HuH-7 (cell line): ENCODE data around the gene IPCEF1.

Experiments
- DNase-seq: peaks from one replicate; pipeline ENCODE4 v3.0.0; 2011; ENCODE audit warnings: low spot score

IPCEF1 gene, protein sequence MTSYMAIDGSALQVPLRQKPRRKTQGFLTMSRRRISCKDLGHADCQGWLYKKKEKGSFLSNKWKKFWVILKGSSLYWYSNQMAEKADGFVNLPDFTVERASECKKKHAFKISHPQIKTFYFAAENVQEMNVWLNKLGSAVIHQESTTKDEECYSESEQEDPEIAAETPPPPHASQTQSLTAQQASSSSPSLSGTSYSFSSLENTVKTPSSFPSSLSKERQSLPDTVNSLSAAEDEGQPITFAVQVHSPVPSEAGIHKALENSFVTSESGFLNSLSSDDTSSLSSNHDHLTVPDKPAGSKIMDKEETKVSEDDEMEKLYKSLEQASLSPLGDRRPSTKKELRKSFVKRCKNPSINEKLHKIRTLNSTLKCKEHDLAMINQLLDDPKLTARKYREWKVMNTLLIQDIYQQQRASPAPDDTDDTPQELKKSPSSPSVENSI

DNA sequence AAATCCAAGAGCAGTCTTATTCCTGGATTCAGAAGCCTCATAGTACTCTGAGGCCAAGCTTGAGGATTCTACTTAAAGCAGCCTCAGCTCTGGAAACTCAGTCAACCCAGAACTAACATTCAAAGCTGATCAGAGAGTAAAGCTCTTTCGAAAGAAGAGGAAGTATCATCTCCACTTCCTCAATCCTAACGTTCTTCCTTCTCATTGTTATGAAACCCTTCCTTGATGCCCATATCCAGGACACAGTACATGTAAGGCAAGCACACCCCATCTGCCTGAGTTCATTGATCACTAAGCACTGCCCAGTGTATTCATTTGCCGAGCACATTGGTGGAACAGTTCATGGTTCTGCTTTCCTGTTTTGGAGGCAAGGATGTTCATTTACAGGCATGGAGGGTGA is at the start of gene IPCEF1:
Gene IPCEF1, minus strand, starts transcription at position 114 of the 400 bp plus-strand sequence. CDS start 90,856 bp downstream, outside the sequence.
- no peak for DNase-seq

DNA sequence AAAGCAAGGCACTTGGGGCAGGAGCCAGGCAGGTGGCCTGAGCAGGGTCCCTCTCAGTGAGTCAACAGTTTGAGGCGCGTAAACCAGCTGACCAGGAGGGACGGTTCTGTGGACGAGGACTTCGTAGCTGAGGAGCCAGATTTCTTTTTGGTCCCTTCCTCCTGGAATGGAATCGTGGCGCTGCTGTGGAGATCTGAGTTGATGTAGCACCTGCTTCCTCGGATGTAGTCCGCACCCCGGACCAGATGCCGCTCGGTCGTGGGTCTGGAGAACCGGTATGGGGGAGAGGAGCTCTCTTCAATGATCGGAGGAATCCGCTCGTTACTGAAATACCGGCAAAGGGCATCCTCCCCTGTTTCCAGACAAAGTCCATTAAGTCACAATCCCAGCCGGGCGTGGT is 49.7 kb upstream of the IPCEF1 start:
- DNase-seq, result no peak

DNA sequence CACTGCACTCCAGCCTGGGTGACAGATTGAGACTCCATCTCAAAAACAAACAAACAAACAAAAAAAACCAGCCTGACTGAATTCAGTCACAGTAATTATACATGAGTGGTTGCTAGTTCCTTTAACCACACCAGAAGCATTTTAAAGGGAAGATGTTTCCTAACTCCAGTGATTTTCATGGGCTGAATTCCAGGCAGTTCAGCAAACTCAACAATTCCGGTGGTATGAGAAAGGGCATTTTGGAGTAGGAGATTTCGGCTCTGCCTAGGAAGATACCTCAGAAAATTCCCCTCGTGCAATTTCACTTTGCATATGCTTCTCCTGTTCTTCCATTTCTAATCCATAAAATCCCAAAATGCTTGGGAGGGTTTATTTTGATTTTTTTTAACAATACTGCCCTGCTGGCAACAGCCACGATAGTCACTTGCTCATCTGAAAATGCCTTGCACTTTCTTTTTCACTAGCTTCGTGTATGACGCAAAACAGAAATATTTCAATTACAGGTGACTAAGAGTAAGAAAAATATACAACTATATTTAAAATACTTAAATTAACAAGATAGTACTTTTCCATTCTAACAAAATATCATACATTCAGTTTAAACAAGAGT is 48.3 kb upstream of the IPCEF1 start:
- DNase-seq, result no peak

DNA sequence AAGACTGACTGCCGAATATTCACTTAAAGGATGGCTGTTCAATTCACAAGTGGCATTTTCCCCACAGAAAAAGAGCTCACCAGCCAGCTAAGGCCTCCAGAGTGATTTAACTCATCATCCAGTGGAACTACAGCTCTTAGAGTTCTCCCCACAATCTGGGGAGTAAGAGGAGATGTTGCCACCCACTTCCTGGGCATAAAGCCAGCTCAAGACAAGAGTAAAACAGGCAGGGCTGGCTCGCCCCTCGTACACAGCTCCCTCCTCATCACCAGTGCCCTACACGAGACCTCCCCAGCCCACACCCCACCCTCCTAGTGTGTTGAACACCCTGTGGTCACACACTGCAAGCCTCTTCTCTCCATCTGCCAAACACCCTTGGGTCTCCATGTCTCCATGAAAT is 47.2 kb upstream of the IPCEF1 start:
- DNase-seq, result no peak

DNA sequence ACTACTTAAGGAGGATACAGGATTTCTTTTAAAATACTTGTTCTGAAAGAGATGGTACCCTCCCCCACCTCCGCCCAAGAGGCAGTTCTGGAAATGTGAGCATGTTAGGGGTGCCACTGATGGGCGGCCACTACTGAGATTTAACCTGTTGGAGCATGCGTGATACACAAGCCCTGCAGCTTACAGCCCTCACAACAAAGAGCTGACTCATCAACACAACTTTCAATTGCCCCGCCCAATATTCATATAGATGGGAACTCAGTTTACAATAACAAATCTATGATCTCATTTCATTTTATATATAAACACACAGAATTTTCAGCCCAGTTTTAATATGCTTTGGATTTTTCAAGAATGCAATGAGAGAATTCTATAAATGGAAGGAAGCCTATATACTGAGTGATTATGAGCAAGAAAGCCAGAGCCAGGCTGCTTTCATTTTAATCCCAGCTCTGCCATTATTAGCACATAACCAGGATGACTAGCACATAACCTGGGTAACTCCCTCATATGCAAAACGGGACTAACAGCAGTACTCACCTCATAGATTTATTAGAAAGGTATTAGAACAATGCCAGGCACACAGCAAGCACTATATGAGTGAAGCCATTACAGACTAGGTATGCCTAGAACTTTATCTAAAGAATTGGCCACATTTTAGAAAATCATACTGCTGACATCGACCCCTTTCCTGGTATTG is 45.6 kb upstream of the IPCEF1 start:
- no peak for DNase-seq

DNA sequence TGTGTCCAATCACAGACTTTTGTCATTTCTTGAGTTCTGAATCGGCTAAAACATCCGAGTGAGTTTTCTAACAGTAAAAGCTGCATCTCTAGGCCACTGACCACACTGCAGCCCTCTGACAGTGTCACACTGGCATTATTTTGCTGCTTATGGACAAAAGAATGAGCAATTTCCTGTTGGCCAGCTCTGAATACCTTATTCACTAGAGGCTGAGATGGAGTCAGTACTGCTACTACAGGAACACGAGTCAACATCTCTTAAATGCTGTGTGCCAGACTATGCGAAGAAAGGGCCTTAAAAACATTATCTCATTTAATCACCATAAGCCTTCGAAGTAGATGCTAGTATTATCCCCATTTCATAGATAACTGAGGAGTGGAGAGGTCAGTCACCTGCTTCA is 42.5 kb upstream of the IPCEF1 start:
- no peak for DNase-seq

DNA sequence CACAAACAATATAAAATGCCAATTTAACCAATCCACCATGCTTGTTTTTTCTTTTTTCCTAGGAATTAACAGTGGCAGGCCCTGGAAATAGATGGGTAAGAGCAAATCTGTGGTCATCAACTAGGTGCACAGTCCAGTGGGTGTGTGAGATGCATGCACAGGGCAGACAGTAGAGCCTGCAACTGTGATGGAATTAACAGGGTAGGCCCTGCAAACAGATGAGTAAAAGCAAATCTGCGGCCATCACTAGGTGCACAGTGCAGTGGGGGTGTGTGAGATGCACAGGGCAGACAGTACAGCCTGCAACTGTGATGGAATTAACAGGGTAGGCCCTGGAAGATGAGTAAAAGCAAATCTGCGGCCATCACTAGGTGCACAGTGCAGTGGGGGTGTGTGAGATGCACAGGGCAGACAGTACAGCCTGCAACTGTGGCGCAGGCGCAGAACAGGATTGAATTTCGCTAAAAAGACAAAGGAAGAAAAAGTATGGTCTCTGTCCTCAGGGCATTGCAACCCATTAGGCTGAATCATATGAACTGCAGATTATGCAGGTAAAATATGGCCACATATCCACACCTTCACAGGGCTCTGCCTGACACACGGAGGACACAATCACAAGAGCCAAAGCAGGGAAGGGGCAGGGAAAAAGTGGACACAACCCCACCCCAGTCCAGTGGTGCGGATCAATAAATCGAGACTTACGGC is 41.0 kb upstream of the IPCEF1 start:
- DNase-seq, result no peak

DNA sequence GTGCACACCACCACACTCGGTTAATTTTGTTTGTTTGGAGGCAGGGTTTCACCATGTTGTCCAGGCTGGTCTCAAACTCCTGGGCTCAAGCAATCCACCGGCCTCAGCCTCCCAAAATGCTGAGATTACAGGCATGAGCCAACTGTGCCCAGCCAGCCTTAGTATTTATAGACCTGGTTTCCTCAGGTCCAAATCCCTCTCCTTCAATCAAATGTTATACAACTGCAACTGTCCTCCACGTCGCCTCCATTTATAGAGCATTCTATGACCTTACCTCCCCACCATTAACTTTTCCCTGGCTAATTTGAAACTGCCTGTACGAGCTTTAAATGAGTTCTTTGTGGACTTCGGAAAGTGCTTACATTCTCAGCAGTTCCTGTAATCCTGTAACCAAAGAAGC is 39.3 kb upstream of the IPCEF1 start:
- DNase-seq, result no peak

DNA sequence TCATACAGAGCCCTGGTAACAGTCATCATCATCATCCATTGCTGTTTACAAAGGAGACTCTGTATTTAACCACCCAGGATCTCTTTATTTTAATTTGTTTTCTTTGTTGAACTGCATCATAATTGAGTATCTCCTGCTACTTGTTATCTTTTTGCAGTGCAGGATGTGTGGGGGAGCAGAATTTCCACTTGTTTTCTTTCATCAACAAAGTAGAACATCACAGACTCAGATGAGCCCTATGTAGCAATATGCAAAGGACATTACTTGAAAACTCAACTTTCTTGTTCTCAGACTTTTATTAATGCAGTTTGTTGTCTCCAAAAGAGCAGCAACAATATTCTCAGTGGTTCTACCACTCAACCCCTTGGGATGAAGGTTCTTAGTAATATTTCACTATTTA is 38.7 kb upstream of the IPCEF1 start:
- no peak for DNase-seq

DNA sequence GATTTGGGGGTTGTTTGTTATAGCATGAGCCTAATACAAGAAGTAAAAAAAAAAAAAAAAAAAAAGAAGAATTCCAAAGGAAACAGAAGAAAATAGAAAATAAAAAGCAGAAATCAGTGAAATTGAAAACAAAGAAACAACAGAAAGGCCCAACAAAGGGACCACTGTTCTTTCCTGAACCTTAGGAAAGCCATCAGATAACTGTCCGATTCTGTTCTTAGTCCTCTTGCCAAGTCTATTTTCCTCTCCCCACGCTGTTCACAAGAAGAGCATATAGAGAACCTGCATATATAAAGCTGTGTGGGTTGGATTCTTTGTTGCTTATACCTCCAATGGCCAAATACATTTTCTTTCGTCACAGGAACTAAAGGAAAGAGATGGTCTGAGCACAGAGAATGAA is 38.0 kb upstream of the IPCEF1 start:
- no peak for DNase-seq

DNA sequence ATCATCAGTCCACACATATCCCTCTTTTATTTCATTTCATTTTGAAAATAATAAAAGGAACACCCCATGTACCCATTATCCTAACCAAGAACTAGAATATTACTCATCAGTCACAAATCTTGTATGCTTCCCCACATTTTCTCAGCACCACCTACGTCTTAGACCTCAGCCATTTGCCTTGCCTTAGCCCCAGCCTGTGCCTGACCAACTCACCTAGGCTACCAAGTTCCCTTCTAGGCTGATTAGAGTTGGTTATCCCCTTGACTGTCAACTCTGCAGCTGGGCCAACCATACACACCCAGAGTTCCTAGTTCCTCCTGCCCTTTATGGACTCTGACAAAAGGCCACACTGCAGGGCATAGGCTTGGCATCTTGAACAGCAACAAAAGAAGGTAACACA is 33.4 kb upstream of the IPCEF1 start:
- DNase-seq, result no peak

DNA sequence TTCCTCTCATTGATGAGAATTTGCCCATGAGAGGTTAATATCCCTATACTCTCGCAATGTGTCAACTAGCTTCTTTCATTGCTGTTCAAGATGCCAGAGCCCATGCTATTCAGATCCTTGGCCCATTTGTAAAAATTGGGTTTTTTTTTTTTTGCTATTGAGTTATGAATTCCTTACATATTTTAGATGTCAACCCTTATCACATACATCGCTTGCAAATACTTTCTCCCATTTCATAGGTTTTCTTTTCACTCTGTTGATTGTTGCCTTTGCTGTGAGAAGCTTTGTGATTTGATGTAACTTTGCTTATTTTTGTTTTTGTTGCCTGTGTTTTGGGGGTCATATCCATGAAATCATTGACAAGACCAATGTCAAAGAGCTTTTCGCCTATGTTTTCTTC is 32.2 kb upstream of the IPCEF1 start:
- DNase-seq, result no peak

DNA sequence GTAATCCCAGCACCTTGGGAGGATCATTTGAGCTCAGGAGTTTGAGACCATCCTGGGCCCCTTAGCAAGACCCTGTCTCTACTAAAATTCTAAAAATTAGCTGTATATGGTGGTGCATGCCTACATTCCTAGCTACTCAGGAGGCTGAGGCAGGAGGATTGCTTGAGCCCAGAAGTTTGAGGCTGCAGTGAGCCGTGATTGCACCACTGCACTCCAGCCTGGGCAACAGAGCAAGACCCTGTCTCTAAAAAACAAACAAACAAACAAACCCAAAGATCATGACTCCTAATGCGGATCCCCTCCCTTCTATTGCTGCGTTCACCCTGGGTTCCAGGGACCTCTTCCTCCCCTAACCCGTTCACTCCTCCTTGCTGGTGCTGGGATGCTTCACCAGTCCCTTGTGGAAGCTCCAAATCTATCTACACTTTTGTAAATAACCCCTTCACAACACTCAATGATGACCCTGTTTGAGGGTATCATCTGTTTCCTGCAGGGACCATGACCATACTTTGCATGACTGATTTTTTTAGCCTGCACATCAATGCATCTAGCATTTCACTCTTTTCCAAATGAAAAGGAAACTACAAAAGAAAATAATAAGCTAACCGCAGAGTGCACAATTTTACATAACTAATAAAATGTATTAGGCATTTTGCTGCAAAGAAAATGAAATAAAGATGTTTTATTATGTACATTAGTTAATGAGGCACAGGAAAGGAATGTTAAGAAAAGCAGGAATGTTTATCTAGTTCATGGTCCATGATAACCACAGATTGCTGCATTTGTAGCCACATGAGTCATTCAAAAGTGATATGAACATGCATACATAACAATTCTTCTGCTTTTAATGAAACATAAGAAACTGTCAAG is 30.5 kb upstream of the IPCEF1 start:
- no peak for DNase-seq

DNA sequence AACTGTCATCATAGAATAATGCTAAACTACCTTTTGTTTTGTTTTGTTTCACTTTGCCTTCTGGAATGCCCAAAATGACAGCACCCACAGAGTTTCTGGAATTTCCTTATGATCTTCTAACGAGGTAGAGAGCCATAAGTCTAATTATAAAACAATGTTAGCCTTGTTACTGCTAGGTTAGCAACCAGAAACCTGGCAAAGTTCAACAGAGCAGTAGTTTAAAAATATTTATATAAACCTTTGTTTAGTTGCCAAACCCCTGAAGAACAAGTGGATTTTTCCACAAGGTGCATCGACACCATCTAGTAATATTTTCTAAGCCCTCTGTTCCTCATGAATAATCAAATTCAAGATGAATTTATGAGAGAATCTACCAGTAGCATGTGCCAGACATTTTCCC is 27.6 kb upstream of the IPCEF1 start:
- DNase-seq, result no peak

DNA sequence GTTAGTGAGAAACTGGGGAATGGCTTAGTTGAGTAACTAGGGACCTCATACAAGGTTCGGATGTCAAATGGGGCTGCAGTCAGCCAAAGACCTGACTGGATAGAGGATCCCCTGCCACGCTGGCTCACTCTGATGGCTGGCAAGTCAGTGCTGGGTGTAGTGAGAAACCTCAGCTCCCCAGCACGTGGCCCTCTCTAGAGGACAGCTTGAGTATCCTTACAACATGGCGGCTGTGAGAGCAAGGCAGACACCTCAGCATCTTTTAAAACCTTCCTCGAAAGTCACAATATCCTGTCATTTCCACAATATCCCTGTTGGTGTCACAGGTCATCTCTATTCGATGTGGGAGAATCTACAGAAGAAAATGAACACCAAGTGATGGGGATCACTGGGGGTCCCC is 26.7 kb upstream of the IPCEF1 start:
- DNase-seq, result no peak

DNA sequence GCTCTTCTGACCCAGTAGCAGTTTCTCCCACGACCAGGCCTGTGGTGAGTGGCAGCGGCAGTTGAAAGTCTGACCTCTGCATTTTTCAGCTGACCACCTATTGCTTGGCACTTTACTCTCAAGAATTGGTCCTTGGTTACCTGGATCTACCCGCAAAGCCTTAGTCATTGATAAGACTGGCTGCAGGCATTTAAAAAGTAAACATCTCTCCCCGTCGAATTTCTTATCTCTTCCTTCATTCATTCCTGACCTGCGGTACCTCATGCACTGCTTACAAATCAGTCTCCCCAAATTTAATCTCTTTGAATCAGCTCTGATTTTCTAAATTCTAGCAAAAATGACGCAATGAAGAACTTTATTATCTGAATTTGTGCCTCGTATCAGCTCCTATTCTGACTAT is 26.1 kb upstream of the IPCEF1 start:
- no peak for DNase-seq

DNA sequence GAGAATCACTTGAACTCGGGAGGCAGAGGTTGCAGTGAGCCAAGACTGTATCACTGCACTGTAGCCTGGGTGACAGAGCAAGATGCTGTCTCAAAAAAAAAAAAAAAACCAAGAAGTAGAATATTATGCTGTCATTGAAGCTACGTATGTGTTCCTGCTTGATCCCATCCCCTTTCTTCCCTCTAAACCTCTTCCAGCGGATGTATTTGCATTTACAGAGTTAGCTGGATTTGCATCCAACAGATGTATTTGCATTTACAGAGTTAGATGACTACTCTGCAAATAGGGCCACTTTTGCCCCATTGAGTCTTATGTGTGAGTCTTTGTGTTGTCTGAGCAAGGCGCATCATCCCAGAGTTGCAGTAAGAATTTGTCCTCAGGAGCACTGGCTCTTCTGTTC is 24.9 kb upstream of the IPCEF1 start:
- no peak for DNase-seq

DNA sequence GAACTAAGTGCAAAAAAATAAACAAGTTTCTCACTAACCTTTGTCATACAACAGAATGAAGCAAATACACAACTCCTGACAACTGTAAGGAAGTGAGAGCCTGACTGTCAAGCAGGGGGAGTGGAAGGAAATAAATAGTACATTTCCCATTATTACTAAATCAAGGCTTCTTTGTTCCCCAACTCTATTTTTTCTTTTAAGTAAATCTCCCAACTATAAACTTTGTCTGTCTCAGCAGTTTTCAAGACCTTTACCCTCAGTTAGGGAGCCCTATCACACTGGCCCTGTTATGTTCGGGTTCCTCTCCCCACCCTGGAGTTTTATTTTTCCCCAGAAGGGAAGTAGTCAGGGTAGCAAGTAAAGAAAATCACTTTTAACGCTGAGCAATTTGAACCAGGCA is 24.1 kb upstream of the IPCEF1 start:
- no peak for DNase-seq

DNA sequence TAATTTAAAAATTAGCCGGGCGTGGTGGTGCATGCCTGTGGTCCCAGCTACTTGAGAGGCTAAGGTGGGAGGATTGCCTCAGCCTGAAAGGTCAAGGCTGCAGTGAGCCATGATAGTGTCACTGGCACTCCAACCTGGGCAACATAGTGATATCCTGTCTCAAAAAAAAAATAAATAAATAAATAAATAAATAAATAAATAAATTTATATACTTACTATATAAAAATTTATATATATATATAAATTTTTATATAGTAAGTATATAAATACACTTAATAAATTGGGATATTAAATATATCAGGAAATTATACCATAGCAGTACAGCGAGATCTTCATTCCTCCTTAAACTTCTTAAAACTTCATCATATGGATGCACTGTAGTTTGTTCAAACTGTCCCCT is 23.0 kb upstream of the IPCEF1 start:
- DNase-seq, result no peak

DNA sequence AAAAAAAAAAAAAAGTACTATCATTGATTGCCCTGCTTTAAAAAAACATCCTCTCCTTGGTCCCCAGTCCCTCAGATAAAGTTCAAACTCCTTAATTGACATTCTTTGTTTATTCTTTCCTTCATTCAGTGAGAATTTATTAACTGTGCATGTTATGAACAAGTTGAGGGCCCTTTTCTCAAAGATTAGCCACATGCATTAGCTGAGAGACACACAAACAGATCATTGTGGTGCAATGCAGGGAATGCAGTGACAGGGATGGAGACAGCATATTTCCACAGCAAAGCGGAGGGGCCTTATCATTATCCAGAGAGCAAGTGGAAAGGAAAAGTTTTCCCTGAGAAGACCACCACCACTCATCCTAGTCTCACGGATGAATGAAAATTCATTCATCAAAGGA is 21.9 kb upstream of the IPCEF1 start:
- peak; percentile 35 for DNase-seq

DNA sequence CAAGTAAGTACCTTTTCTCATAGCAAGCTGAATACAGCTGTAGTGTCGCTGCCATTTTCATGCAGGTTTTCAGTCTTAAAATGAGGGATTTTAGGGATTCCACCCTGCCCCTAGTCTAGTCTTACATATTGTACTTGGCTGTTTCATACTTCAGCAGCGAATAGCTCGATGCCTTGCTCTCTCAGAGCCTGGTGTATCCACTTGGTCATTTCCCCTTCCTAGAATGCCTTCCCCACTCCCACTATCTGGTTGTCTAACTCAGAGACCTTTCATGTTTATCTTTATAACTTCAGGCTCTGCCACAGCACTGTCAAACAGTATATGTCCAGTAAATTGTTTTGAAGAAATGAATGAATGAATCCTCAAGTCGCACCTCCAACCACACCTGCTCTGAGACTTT is 21.1 kb upstream of the IPCEF1 start:
- DNase-seq, result no peak

DNA sequence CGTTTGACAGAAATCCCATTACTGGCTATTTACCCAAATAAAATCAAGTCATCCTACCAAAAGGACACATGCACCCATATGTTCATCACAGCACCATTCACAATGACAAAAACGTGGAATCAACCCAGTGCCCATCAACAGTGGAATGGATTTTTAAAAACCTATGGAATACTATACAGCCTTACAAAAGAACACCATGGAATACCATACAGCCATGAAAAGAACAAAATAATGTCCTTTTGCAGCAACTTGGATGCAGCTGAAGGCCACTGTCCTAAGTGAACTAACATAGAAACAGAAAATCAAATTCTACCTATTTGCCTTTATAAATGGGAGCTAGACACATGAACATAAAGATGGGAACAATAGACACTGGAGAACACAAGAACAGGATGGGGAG is 17.4 kb upstream of the IPCEF1 start:
- DNase-seq, result no peak
